Brain pericyte (primary cell): ENCODE results near the gene CNIH1.

Experiments used
- DNase-seq: peaks from one replicate; pipeline ENCODE4 v3.0.0-alpha.2; 2012; ENCODE audit warnings: low read depth, low spot score

The CNIH1 gene

GRCh38 chr14:54440873-54441868 lies at the start of gene CNIH1:
Gene CNIH1, minus strand, starts transcription at chr14:54441374. Its CDS starts 47 bp downstream, at chr14:54441327.
- peak; percentile 72 for DNase-seq

- DNase-seq: no peak
These were observed 49.4 kb upstream of the CNIH1 start for GRCh38 chr14:54490445-54491175.

GRCh38 chr14:54489731-54490444 lies 48.7 kb upstream of the CNIH1 start:
- DNase-seq: no peak

- DNase-seq: no peak
These were observed 48.1 kb upstream of the CNIH1 start for GRCh38 chr14:54489318-54489683.

DNA sequence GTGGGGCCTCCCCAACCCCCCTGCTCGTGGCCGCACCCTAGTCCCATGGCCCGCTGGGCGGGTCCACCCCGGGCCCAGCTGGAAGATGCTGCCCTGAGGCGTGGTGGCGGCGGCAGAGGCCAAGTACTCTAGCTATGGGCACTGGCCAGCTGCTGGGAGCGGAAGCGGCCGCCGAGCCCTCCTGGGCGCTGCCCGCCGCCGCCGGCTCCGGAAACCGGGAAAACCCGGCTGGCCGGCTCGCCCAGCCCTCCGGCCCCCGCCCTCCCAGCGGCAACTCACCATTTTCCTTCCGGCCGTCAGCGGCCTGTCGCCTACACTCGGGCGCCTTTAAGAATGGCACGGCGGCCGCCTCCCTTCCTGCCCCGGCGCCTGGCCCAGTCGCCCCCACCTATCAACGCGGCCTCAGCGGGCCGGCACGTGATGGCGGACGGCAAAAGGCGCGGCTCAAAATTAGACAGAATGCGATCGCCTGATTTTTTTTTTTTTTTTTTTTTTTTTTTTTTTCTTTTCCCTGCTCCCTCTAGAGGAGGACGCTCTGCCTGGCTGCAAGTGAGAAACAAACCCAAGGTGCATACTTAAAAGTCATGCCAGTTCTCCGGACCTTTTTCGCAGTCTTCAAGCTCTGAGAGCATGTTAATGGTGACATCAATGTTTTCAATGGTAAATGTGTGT lies 47.6 kb upstream of the CNIH1 start, which contains the start of gene GMFB:
TSS of gene GMFB (minus strand) at position 335 of the 672 bp plus-strand sequence. CDS start at position 282, 53 bp downstream.
- peak; percentile 67 for DNase-seq

GRCh38 chr14:54488318-54488645 lies 47.1 kb upstream of the CNIH1 start:
- no peak for DNase-seq

GRCh38 chr14:54487771-54488170 lies 46.6 kb upstream of the CNIH1 start:
- DNase-seq: no peak

- DNase-seq: no peak
These were observed 45.5 kb upstream of the CNIH1 start for GRCh38 chr14:54486685-54487084.

GRCh38 chr14:54483846-54484245 lies 42.7 kb upstream of the CNIH1 start:
- no peak for DNase-seq

GRCh38 chr14:54483073-54483745 lies 42.0 kb upstream of the CNIH1 start:
- no peak for DNase-seq

DNA sequence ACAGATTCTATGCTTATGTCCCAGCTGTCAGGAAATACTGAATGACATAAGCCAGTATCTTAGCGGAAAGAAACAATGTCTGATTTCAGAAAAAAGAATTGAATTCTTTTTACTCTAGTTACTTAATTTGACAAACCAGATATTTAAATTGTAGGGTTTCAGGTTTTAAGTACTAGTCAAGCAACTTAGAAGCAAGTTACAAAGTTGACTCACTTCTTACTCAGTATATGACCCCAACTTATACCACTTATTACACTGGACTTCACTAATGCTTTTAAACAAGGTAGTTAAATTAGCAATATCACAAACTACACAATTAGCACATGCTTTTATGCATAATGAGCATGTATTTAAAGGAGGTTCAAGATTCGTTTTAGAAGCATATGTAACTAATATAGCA lies 40.5 kb upstream of the CNIH1 start:
- DNase-seq: no peak

DNA sequence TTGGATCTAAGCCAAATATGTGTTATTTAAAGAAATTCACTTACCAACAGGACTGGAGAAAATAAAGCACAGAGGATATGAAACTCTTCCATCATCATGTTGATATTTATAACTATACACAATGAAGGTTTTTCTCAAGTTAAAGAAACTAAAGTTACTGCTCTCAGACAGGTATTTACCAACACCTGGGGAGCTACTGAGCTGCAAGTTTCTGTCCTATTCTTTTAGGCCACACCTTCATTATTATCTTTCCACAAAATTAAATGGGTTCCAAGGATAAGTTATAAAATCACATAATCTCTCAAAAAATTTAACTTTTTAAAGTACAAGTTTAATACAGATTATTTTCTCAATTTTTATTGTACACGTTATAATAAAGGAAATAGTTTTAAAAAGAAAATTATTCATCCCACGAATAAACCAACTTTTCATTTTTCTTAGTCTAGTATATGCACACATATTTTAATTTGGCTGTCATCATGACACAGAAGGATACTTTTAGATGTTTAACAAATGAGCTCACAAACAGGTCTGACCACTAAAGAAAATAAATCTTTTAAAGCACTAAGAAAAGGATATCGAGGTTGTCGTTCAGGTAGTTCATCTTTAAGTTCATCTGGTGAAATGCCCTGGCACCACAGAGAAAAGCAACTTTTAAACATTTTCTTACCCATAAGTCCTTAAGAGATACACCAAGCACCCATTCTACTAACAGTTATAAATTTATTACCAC lies 39.8 kb upstream of the CNIH1 start:
- DNase-seq: no peak

DNA sequence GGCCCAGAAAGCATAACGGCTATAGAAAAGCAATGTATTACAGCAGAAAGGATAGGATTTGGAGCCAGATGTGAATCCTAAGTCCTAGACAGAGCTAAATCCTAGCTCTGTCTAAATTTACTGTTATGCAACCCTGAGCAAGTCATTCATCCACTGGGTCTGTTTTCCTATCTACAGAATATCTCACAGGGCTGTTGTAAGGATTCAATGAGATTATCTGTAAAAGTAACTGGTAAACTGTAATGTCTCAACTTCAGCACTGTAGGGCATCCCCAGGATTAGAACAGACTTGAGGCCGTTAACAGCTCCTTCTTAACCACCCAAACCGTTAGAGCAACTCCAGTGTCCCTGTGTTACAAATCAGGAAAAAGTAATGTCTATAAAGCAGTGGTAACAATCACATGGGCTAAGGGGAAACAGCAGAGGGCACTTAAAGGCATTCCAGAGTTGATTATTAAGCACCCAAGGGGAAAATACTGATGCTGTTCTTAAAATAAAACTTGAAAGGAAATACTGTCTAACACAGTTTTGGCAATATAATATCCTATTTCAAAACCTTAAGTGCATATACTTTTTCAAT lies 37.6 kb upstream of the CNIH1 start:
- DNase-seq: no peak

DNA sequence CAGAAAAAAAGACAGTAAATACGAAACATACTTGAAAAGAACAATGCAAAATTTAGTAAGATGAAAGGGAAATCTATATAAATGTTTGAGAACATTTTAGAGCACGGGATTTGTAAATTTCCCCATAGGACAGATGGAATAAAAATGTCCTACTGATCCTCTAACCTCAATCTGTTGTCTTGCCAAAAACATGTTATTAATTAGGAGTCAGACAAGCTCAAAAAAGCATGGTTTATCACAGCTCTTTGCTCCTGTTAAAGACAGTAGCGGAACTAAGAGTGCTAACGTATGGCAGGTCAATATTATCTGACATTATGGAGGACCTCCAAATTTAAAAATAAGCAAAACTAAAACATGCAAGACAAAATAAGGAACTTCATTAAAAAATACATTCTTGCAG lies 34.7 kb upstream of the CNIH1 start:
- no peak for DNase-seq

GRCh38 chr14:54475187-54475899 lies 34.2 kb upstream of the CNIH1 start:
- DNase-seq: no peak

GRCh38 chr14:54474232-54474793 lies 33.1 kb upstream of the CNIH1 start:
- no peak for DNase-seq

GRCh38 chr14:54472315-54472714 lies 31.1 kb upstream of the CNIH1 start:
- DNase-seq: no peak

DNA sequence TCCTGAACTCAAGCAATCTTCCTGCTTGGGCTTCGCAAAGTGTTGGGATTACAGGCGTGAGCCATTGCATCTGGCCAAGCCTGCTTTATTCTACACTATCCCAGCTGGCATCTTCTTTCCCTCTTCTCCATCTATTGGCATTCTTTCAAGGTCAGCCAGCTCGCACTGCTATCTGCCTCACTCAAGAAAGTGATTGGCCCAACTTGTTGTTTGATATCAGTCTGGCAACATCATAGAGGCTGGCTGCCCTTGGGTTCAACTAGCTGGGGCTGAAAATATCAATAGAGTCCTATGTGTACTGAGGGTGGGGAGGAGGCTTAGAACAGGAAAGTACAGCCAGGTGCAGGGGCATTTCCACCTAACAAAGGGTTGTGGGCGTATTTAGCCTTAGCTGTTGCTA lies 30.5 kb upstream of the CNIH1 start:
- DNase-seq: no peak

DNA sequence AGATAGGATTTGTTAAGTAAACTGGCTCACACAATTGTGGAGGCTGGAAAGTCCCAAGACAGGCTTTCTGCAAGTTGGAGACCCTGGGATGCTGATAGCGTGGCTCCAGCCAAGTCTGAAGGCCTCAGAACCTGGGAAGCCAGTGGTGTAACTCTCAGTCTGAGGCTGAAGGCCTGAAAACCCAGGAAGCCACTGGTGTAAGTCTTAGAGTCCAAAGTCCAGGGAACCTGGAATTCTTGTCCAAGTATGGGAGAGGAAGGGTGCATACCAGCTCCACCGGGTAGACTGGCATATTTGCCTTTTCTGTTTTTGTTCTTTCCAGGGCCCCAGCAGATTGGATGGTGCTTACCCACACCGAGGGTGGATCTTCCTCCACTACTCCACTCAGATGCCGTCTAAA lies 29.5 kb upstream of the CNIH1 start:
- DNase-seq: no peak
